H9 (cell line): ENCODE data around the gene PLAC1. TPM values are rescaled to one million over a fixed set of nuclear protein-coding genes. Genes with fewer than 3 reads are reported as not detected.

Experiments
- DNase-seq: peaks from one replicate; pipeline ENCODE4 v3.0.0-alpha.2; 2017
- H2AFZ ChIP-seq: one replicate; pipeline ENCODE4 v1.6.1; 2013; ENCODE audit warnings: mild to moderate bottlenecking, low read length, control low read depth, moderate library complexity
- H2AK5ac ChIP-seq: 2 replicates; pipeline ENCODE4 v1.6.1; 2013; ENCODE audit warnings: low read length, control low read depth, mixed read lengths; ENCODE audit not compliant: insufficient read length
- H2BK120ac ChIP-seq: one replicate; pipeline ENCODE4 v1.6.1; 2013; ENCODE audit warnings: low read depth, mild to moderate bottlenecking, low read length, control low read depth, inconsistent platforms; ENCODE audit not compliant: poor library complexity, severe bottlenecking
- H2BK12ac ChIP-seq: 2 replicates; pipeline ENCODE4 v1.6.1; 2013; ENCODE audit warnings: low read length, control low read depth, mixed read lengths, low read depth; ENCODE audit not compliant: insufficient read length
- H2BK15ac ChIP-seq: 2 replicates; pipeline ENCODE4 v1.6.1; 2013; ENCODE audit warnings: low read depth, low read length, control low read depth
- H2BK20ac ChIP-seq: one replicate; pipeline ENCODE4 v1.6.1; 2013; ENCODE audit warnings: low read depth, mild to moderate bottlenecking, low read length, control low read depth, inconsistent platforms; ENCODE audit not compliant: poor library complexity, severe bottlenecking
- H2BK5ac ChIP-seq: 2 replicates; pipeline ENCODE4 v1.6.1; 2013; ENCODE audit warnings: low read length, control low read depth, mixed read lengths; ENCODE audit not compliant: insufficient read length
- H3K14ac ChIP-seq: 2 replicates; pipeline ENCODE4 v1.6.1; 2013; ENCODE audit warnings: low read length, control low read depth; ENCODE audit not compliant: insufficient read depth
- H3K18ac ChIP-seq: 2 replicates; pipeline ENCODE4 v1.6.1; 2013; ENCODE audit warnings: low read depth, mild to moderate bottlenecking, mixed read lengths, low read length, control low read depth; ENCODE audit not compliant: insufficient read length
- H3K23ac ChIP-seq: 2 replicates; pipeline ENCODE4 v1.6.1; 2013; ENCODE audit warnings: low read length, control low read depth, mixed read lengths, low read depth; ENCODE audit not compliant: insufficient read length
- H3K23me2 ChIP-seq: 2 replicates; pipeline ENCODE4 v1.6.1; 2013; ENCODE audit warnings: low read depth, mild to moderate bottlenecking, mixed read lengths, low read length, control low read depth; ENCODE audit not compliant: insufficient read length, poor library complexity, severe bottlenecking
- H3K27ac ChIP-seq: 2 replicates; pipeline ENCODE4 v1.5.1; 2013; ENCODE audit warnings: low read length, control low read depth, mixed read lengths, low read depth; ENCODE audit not compliant: insufficient read length
- H3K27me3 ChIP-seq: 2 replicates; pipeline ENCODE4 v1.6.1; 2013; ENCODE audit warnings: low read length, control low read depth, inconsistent platforms; ENCODE audit not compliant: insufficient read depth
- H3K4ac ChIP-seq: 2 replicates; pipeline ENCODE4 v1.6.1; 2013; ENCODE audit warnings: low read depth, mild to moderate bottlenecking, control low read depth, inconsistent platforms, low read length, moderate library complexity
- H3K4me1 ChIP-seq: 2 replicates; pipeline ENCODE4 v1.6.1; 2013; ENCODE audit warnings: low read length, control low read depth, inconsistent platforms; ENCODE audit not compliant: insufficient read depth
- H3K4me2 ChIP-seq: 2 replicates; pipeline ENCODE4 v1.6.1; 2013; ENCODE audit warnings: low read length, control low read depth, mixed read lengths; ENCODE audit not compliant: insufficient read length, insufficient read depth
- H3K56ac ChIP-seq: 2 replicates; pipeline ENCODE4 v1.6.1; 2013; ENCODE audit warnings: low read depth, mild to moderate bottlenecking, mixed read lengths, low read length, control low read depth; ENCODE audit not compliant: insufficient read length
- H3K79me1 ChIP-seq: 2 replicates; pipeline ENCODE4 v1.6.1; 2013; ENCODE audit warnings: low read depth, mild to moderate bottlenecking, moderate library complexity, low read length, control low read depth, inconsistent platforms; ENCODE audit not compliant: insufficient read depth, poor library complexity, severe bottlenecking
- H3K79me2 ChIP-seq: 2 replicates; pipeline ENCODE4 v1.6.1; 2013; ENCODE audit warnings: low read length, control low read depth, inconsistent platforms; ENCODE audit not compliant: insufficient read depth
- H3K9ac ChIP-seq: 2 replicates; pipeline ENCODE4 v1.6.1; 2013; ENCODE audit warnings: low read length, control low read depth, mixed read lengths; ENCODE audit not compliant: insufficient read length; ENCODE audit errors: extremely low read depth
- H3K9me3 ChIP-seq: one replicate; pipeline ENCODE4 v1.6.1; 2013; ENCODE audit warnings: low read depth, low read length, inconsistent platforms; ENCODE audit not compliant: control insufficient read depth
- H3T11ph ChIP-seq: one replicate; pipeline ENCODE4 v1.6.1; 2013; ENCODE audit warnings: mild to moderate bottlenecking, low read length, control low read depth, inconsistent platforms
- H4K20me1 ChIP-seq: one replicate; pipeline ENCODE4 v1.6.1; 2013; ENCODE audit not compliant: control insufficient read depth, insufficient read length, insufficient read depth
- H4K5ac ChIP-seq: 2 replicates; pipeline ENCODE4 v1.6.1; 2013; ENCODE audit warnings: low read depth, mild to moderate bottlenecking, mixed read lengths, low read length, control low read depth; ENCODE audit not compliant: insufficient read length
- H4K8ac ChIP-seq: replicated peaks from 2 replicates; pipeline ENCODE4 v1.6.1; 2013; ENCODE audit warnings: low read length, control low read depth, mixed read lengths, low read depth; ENCODE audit not compliant: insufficient read length
- H4K91ac ChIP-seq: 2 replicates; pipeline ENCODE4 v1.6.1; 2013; ENCODE audit warnings: low read depth, mild to moderate bottlenecking, moderate library complexity, mixed read lengths, low read length, control low read depth; ENCODE audit not compliant: insufficient read length
- H3K27ac Mint-ChIP-seq, 3 experiments: 2 replicates in 2 of 3; 3 replicates in 1 of 3; pipeline ENCODE4 v1.8.0; 2020 to 2021; ENCODE audit warnings: mixed read lengths in 3 of 3, mild to moderate bottlenecking in 1 of 3, moderate library complexity in 1 of 3
- H3K27me3 Mint-ChIP-seq: 2 replicates; pipeline ENCODE4 v1.8.0; 2021; ENCODE audit warnings: low read depth, mild to moderate bottlenecking, moderate library complexity, mixed read lengths
- H3K36me3 Mint-ChIP-seq, 3 experiments: 2 replicates in 2 of 3; 3 replicates in 1 of 3; pipeline ENCODE4 v1.8.0; 2020 to 2021; ENCODE audit warnings: low read depth in 3 of 3, mixed read lengths in 3 of 3; ENCODE audit not compliant: insufficient read depth in 1 of 3
- H3K4me1 Mint-ChIP-seq, 2 experiments: 2 replicates each; pipeline ENCODE4 v1.8.0; 2020; ENCODE audit warnings: mixed read lengths in 2 of 2
- H3K4me3 Mint-ChIP-seq, 2 experiments: 2 replicates in 1 of 2; 3 replicates in 1 of 2; pipeline ENCODE4 v1.8.0; 2020 to 2021; ENCODE audit warnings: mild to moderate bottlenecking in 2 of 2, mixed read lengths in 2 of 2, moderate library complexity in 1 of 2
- H3K9me3 Mint-ChIP-seq, 2 experiments: 2 replicates in 1 of 2; 3 replicates in 1 of 2; pipeline ENCODE4 v1.8.0; 2020; ENCODE audit warnings: mild to moderate bottlenecking in 2 of 2, mixed read lengths in 2 of 2, moderate library complexity in 1 of 2
- CTCF ChIP-seq: fragments of 200-600 bp; sonication (generic); conservative IDR thresholded peaks from 3 replicates; pipeline ENCODE4 v1.8.0; 2021; ENCODE audit warnings: antibody characterized with exemption, mild to moderate bottlenecking
- WGBS: extraction: QIAGEN DNeasy Blood & Tissue Kit; methylation state at CpG from one replicate; pipeline ENCODE4 v1.1.7; 2013; ENCODE audit warnings: missing lambda C conversion rate, low lambda C conversion rate, mixed read lengths; ENCODE audit not compliant: insufficient read length; ENCODE audit errors: extremely low coverage; 5-methylcytosine and 5-hydroxymethylcytosine counted together
- total RNA-seq: library from RNA; stranded (reverse); gene quantifications from 2 replicates; pipeline ENCODE4 v1.2.1, GENCODE V29; 2021

The PLAC1 gene
- total RNA-seq, 1 experiment from 2014 or later: 0.68 TPM

GRCh38 chrX:134654398-134655012 is 3.8 kb downstream of the PLAC1 start:
- TF ChIP-seq CTCF: no peak
- Histone ChIP-seq H3T11ph (no peak overlapping the region), H2AK5ac (no peak overlapping the region)

More at GRCh38 chrX:134654398-134655012, 3.8 kb downstream of the PLAC1 start:
- no peak overlapping the region for H4K91ac ChIP-seq
- H3K27me3 ChIP-seq: no peaks in the 10 kb centered on the region
- Mint-ChIP-seq H3K27ac (no peak overlapping the region; a peak in 1 of 7 replicates), H3K27me3 (no peaks in the 10 kb centered on the region), H3K9me3 (peaks cover 0 to 75% of the 10 kb centered on the region in 2 experiments; a peak in 2 of 5 replicates), H3K36me3 (no peaks in the 10 kb centered on the region; a peak in 1 of 7 replicates), H3K4me1 (no peaks in the 10 kb centered on the region), H3K4me3 (no peak overlapping the region)
- no peaks in the 10 kb centered on the region for H3K4me1 ChIP-seq
- no peak overlapping the region for H2BK20ac ChIP-seq
- DNase-seq: no peak
- no peak overlapping the region for H3K18ac ChIP-seq
- H2AFZ ChIP-seq: no peak overlapping the region
- no CpG with 5 or more reads among the region's 3 CpGs for WGBS
- no peak overlapping the region for H3K56ac ChIP-seq
- H4K20me1 ChIP-seq: no peaks in the 10 kb centered on the region
- H4K5ac ChIP-seq: no peak overlapping the region
- H3K4ac ChIP-seq: no peak overlapping the region
- H3K23ac ChIP-seq: no peak overlapping the region
- no peaks in the 10 kb centered on the region for H3K9me3 ChIP-seq
- H3K27ac ChIP-seq: no peak overlapping the region
- no peaks in the 10 kb centered on the region for H3K79me1 ChIP-seq
- no peak overlapping the region for H3K14ac ChIP-seq
- no peaks in the 10 kb centered on the region for H3K23me2 ChIP-seq
- no peaks in the 10 kb centered on the region for H3K79me2 ChIP-seq
- H2BK5ac ChIP-seq: no peak overlapping the region
- H2BK120ac ChIP-seq: no peak overlapping the region
- no peak overlapping the region for H3K4me2 ChIP-seq
- H2BK15ac ChIP-seq: no peak overlapping the region
- H2BK12ac ChIP-seq: no peak overlapping the region
- H3K9ac ChIP-seq: no peak overlapping the region
- no peak overlapping the region for H4K8ac ChIP-seq
